Nephron (organoid): ENCODE measurements around the gene UBASH3A.
A peak's percentile ranks its signal among the peaks of the same experiment; 100 is the strongest.

ENCODE experiments used
- H3K27ac Mint-ChIP-seq, 3 experiments: 2 replicates each; pipeline ENCODE4 v1.8.0; 2020; ENCODE audit warnings: mixed read lengths in 3 of 3, mild to moderate bottlenecking in 2 of 3, moderate library complexity in 1 of 3
- H3K27me3 Mint-ChIP-seq: 2 replicates; pipeline ENCODE4 v1.8.0; 2021; ENCODE audit warnings: low read depth, mild to moderate bottlenecking, moderate library complexity, mixed read lengths
- H3K36me3 Mint-ChIP-seq: 2 replicates; pipeline ENCODE4 v1.8.0; 2020; ENCODE audit warnings: low read depth, mixed read lengths
- H3K4me1 Mint-ChIP-seq: 2 replicates; pipeline ENCODE4 v1.8.0; 2020; ENCODE audit warnings: mixed read lengths
- H3K4me3 Mint-ChIP-seq, 3 experiments: 2 replicates each; pipeline ENCODE4 v1.8.0; 2020; ENCODE audit warnings: mild to moderate bottlenecking in 3 of 3, mixed read lengths in 3 of 3, moderate library complexity in 2 of 3
- H3K9me3 Mint-ChIP-seq: 2 replicates; pipeline ENCODE4 v1.8.0; 2020; ENCODE audit warnings: mixed read lengths
- TF ChIP-seq, protein P1 (sequence below), 3 experiments: fragments of 200-600 bp; sonication (generic); IDR thresholded peaks; one replicate each; pipeline ENCODE4 v1.5.0; 2021; ENCODE audit warnings: antibody characterized with exemption in 3 of 3; ENCODE audit not compliant: unreplicated experiment in 3 of 3

UBASH3A gene

DNA sequence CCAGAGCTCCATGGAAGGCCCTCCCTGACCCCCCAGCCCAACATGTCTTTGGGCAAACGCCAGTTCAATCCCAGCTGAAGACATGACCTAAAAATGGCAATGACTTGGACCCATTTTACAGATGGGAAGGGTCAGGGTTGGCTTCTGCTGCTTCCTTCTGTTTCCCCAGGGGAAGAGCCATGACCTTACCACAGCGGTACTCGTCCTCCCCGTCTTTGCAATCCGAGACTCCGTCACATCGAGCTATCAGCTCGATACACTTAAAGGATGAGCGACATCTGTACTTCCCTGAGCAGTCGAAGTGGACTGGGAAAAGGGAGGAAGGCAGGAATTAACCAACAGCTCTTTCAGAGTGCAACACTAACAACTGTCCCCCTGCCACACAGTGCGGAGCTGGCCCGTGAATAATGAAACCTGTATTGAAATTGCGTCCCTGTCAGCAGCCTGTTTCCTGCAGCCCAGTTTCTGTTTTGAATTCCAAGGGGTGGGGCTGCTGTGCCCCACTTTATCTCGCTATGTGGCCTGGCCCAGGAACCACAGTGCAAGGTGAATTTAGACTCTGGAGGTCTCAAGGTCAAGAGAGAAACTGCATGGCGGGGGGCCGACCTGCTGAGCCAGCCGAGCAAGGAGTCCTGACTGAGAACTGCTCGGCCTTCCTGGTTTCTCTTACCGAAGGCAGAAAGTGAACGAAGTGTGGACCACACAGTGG is 14.8 kb upstream of the UBASH3A start:
- peak overlapping the region in 2 of 3 experiments; percentile 15 to 79 for H3K27ac Mint-ChIP-seq
- peaks cover 27% of the 10 kb centered on the region for H3K4me1 Mint-ChIP-seq
- no peaks in the 10 kb centered on the region for H3K36me3 Mint-ChIP-seq
- peaks cover 10% of the 10 kb centered on the region for H3K27me3 Mint-ChIP-seq
- H3K9me3 Mint-ChIP-seq: peaks cover 5% of the 10 kb centered on the region
- H3K4me3 Mint-ChIP-seq: no peak overlapping the region
- TF ChIP-seq, protein P1, sequence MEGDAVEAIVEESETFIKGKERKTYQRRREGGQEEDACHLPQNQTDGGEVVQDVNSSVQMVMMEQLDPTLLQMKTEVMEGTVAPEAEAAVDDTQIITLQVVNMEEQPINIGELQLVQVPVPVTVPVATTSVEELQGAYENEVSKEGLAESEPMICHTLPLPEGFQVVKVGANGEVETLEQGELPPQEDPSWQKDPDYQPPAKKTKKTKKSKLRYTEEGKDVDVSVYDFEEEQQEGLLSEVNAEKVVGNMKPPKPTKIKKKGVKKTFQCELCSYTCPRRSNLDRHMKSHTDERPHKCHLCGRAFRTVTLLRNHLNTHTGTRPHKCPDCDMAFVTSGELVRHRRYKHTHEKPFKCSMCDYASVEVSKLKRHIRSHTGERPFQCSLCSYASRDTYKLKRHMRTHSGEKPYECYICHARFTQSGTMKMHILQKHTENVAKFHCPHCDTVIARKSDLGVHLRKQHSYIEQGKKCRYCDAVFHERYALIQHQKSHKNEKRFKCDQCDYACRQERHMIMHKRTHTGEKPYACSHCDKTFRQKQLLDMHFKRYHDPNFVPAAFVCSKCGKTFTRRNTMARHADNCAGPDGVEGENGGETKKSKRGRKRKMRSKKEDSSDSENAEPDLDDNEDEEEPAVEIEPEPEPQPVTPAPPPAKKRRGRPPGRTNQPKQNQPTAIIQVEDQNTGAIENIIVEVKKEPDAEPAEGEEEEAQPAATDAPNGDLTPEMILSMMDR (IDR thresholded peaks at IDR 0.05; ENCODE audit: unreplicated experiment in 3 of 3): no peak

DNA sequence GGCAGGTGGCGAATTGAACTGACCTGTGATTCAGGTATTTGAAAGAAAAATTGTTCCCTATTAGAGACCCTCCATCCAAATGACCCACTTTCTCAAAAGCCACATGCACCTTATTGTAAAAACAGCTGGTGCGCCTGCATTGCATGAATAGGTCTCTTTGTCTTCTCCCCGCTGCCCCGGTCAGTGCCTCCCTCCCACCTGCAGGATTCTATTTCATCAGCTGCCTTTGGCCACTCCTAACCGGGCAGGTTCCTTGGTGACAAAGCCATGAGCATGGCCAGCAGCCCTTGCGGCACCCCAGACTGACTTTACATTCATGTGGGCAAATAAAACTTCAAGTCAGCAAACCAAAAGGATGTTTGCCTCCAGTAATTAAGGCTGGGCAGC is 14.3 kb upstream of the UBASH3A start:
- no peak overlapping the region for H3K4me3 Mint-ChIP-seq
- H3K36me3 Mint-ChIP-seq: no peaks in the 10 kb centered on the region
- H3K27ac Mint-ChIP-seq: peak overlapping the region in 1 of 3 experiments; percentile 79
- peaks cover 27% of the 10 kb centered on the region for H3K4me1 Mint-ChIP-seq
- peaks cover 11% of the 10 kb centered on the region for H3K27me3 Mint-ChIP-seq
- peaks cover 5% of the 10 kb centered on the region for H3K9me3 Mint-ChIP-seq
- TF ChIP-seq, protein P1 (IDR thresholded peaks at IDR 0.05; ENCODE audit: unreplicated experiment in 3 of 3): no peak

DNA sequence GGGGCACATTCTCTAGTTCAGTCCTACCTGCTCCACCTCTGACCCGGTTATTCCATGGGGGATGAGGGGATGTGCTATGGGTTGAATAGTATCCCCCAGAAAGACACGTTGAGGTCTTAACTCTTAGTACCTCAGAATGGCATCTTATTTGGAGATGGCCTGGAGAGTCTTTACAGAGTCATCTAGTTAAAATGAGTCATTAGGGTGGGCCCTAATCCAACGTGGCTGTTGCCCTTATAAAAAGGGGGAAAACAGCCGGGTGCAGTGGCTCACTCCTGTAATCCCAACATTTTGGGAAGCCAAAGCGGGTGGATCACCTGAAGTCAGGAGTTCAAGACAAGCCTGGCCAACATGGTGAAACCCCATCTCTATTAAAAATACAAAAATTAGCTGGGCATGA is 13.5 kb upstream of the UBASH3A start:
- Mint-ChIP-seq H3K27me3 (peaks cover 14% of the 10 kb centered on the region), H3K4me1 (peaks cover 27% of the 10 kb centered on the region), H3K4me3 (no peak overlapping the region), H3K27ac (no peak overlapping the region), H3K36me3 (no peaks in the 10 kb centered on the region), H3K9me3 (peaks cover 3% of the 10 kb centered on the region)
- TF ChIP-seq, protein P1 (IDR thresholded peaks at IDR 0.05; ENCODE audit: unreplicated experiment in 3 of 3): no peak

DNA sequence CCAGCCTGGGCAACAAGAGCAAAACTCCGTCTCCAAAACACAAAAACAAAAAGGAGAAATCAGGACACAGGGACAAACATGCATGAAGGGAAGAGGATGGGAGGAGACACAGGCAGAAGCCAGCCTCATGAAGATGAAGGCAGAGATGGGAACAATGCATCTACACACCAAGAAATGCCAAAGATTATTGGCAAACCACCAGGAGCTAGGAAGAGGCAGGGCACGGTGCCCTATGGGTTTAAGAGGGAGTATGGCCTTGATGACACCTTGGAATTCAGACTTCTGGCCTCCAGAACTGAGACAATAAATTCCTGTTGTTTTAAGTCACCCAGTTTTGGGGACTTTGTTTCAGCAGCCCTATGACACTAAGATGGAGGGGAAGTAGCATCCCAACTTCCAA is 13.0 kb upstream of the UBASH3A start:
- H3K27me3 Mint-ChIP-seq: peaks cover 15% of the 10 kb centered on the region
- peaks cover 3% of the 10 kb centered on the region for H3K9me3 Mint-ChIP-seq
- no peaks in the 10 kb centered on the region for H3K36me3 Mint-ChIP-seq
- TF ChIP-seq, protein P1 (IDR thresholded peaks at IDR 0.05; ENCODE audit: unreplicated experiment in 3 of 3): no peak
- H3K4me3 Mint-ChIP-seq: no peak overlapping the region
- H3K4me1 Mint-ChIP-seq: peaks cover 27% of the 10 kb centered on the region
- H3K27ac Mint-ChIP-seq: no peak overlapping the region

DNA sequence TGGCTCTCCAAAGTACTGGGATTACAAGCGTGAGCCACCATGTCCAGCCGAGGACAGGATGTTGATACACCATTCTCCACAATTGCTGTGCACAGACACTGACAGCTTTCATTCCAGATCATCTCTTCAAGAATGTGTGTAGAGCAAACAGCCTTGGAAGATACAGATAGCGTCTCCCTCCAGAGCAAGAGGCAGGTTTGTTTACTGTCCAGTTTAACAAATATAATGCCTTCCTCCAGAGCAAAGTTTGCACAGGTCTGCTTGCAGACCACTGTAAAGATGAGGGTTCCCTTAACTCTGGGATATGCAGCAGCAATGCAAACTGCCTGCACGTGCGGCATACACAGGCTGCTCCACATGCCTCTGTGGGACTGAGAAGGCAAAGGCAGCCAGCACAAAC is 12.4 kb upstream of the UBASH3A start:
- H3K36me3 Mint-ChIP-seq: no peaks in the 10 kb centered on the region
- no peak overlapping the region for H3K4me3 Mint-ChIP-seq
- H3K9me3 Mint-ChIP-seq: peaks cover 3% of the 10 kb centered on the region
- TF ChIP-seq, protein P1 (IDR thresholded peaks at IDR 0.05; ENCODE audit: unreplicated experiment in 3 of 3): no peak
- peaks cover 27% of the 10 kb centered on the region for H3K4me1 Mint-ChIP-seq
- no peak overlapping the region for H3K27ac Mint-ChIP-seq
- H3K27me3 Mint-ChIP-seq: peaks cover 15% of the 10 kb centered on the region
